Epithelial cell of esophagus (primary cell): ENCODE measurements around the gene TRIM16.
"Not testable (repeated sequence)": the region's sequence is repeated elsewhere in the genome, so short reads cannot be mapped to it uniquely, and the experiment has no call there.

Experiments
- DNase-seq: peaks from one replicate; pipeline ENCODE4 v3.0.0; 2010; ENCODE audit warnings: low read depth
- H3K4me3 ChIP-seq: 2 replicates; pipeline ENCODE4 v1.5.1; 2011; ENCODE audit warnings: mild to moderate bottlenecking, low read length, control low read depth

TRIM16 gene

GRCh38 chr17:15683824-15684478 is at the start of gene TRIM16:
TSS of gene TRIM16 (minus strand) at chr17:15684311. CDS start at chr17:15651609, 32,702 bp downstream.
- peak within 1 kb of the TSS; percentile 55 for H3K4me3 ChIP-seq

GRCh38 chr17:15733174-15733789 is 49.2 kb upstream of the TRIM16 start:
- DNase-seq, H3K4me3 ChIP-seq: not testable (repeated sequence)

More at GRCh38 chr17:15683824-15684478, at the start of gene TRIM16:
- peak; percentile 45 for DNase-seq

GRCh38 chr17:15731900-15732299 is 47.8 kb upstream of the TRIM16 start, which contains the start of gene TBC1D26:
TSS of gene TBC1D26 (plus strand) at chr17:15732283. CDS start at chr17:15735349, 3,066 bp downstream.
- DNase-seq, H3K4me3 ChIP-seq: not testable (repeated sequence)

GRCh38 chr17:15730535-15730934 is 46.4 kb upstream of the TRIM16 start:
- not testable (repeated sequence) for DNase-seq, H3K4me3 ChIP-seq

GRCh38 chr17:15716601-15717563 is 32.8 kb upstream of the TRIM16 start:
- H3K4me3 ChIP-seq, DNase-seq: not testable (repeated sequence)

- not testable (repeated sequence) for H3K4me3 ChIP-seq, DNase-seq
Measured at GRCh38 chr17:15708879-15709278, 24.8 kb upstream of the TRIM16 start.

GRCh38 chr17:15704813-15705212 is 20.7 kb upstream of the TRIM16 start:
- DNase-seq, H3K4me3 ChIP-seq: not testable (repeated sequence)

- not testable (repeated sequence) for DNase-seq, H3K4me3 ChIP-seq
Measured at GRCh38 chr17:15704239-15704638, 20.1 kb upstream of the TRIM16 start.

GRCh38 chr17:15699937-15700336 is 15.8 kb upstream of the TRIM16 start:
- DNase-seq, result not testable (repeated sequence)
- peak overlapping the region; percentile 52 for H3K4me3 ChIP-seq

- peak within 1 kb of the TSS; percentile 52 for H3K4me3 ChIP-seq
- peak; percentile 99 for DNase-seq
Measured at GRCh38 chr17:15699413-15699924, 15.4 kb upstream of the TRIM16 start, which contains the start of gene ZNF286A. TSS of gene ZNF286A (plus strand) at chr17:15699752. CDS start at chr17:15700330, 578 bp downstream.

GRCh38 chr17:15698967-15699366 is 14.9 kb upstream of the TRIM16 start:
- not testable (repeated sequence) for DNase-seq

GRCh38 chr17:15687494-15687893 is 3.4 kb upstream of the TRIM16 start:
- DNase-seq, H3K4me3 ChIP-seq: not testable (repeated sequence)

More at GRCh38 chr17:15698967-15699366, 14.9 kb upstream of the TRIM16 start:
- peak overlapping the region; percentile 52 for H3K4me3 ChIP-seq

- not testable (repeated sequence) for DNase-seq, H3K4me3 ChIP-seq
Measured at GRCh38 chr17:15683135-15683534, 976 bp downstream of the TRIM16 start.

- DNase-seq, H3K4me3 ChIP-seq: not testable (repeated sequence)
Measured at GRCh38 chr17:15675991-15676390, 8.1 kb downstream of the TRIM16 start.

GRCh38 chr17:15674640-15675039 is 9.5 kb downstream of the TRIM16 start:
- not testable (repeated sequence) for DNase-seq, H3K4me3 ChIP-seq

GRCh38 chr17:15669526-15669925 is 14.6 kb downstream of the TRIM16 start:
- DNase-seq, H3K4me3 ChIP-seq: not testable (repeated sequence)
